K562 (cell line): ENCODE data around the gene KIF18B. TPM values are rescaled to one million over a fixed set of nuclear protein-coding genes. Genes with fewer than 3 reads are reported as not detected.

Experiments used
- ATAC-seq: fragments of 200-7000 bp; cut with Tn5 transposase; 3 replicates; pipeline ENCODE4 v1.9.1; 2020; ENCODE audit warnings: moderate library complexity
- BruUV-seq: library from RNA; stranded (reverse); fragments of 400-500 nt; replicated peaks from 2 replicates; lab custom pipeline; 2021; lab: Mats Ljungman, UMichigan
- CTCF ChIA-PET: fragments of 300-600 bp; formaldehyde crosslinking; extraction: SDS; loops from one replicate; lab custom pipeline; 2021; ENCODE audit warnings: low intra/inter-chr PET ratio; lab: Yijun Ruan, JAX
- POLR2A ChIA-PET: fragments of 300-600, 350-650 bp; sonication (Branson Sonifier 250); formaldehyde crosslinking; extraction: SDS; loops from one replicate; lab custom pipeline; 2021; ENCODE audit warnings: antibody characterized with exemption, inconsistent platforms; lab: Yijun Ruan, JAX
- DNase-seq, 4 experiments: peaks; one replicate each; pipeline versions ENCODE4 v3.0.0 to v3.0.0-alpha.2; 2011 to 2018; ENCODE audit warnings: low spot score in 3 of 4, mixed read lengths in 3 of 4; ENCODE audit errors: extremely low read depth in 1 of 4
- FAIRE-seq: peaks from 2 replicates; lab custom pipeline; 2011; peaks lifted over from hg19 to GRCh38; lab: Jason Lieb, UNC
- H2AFZ ChIP-seq: 2 replicates; pipeline ENCODE4 v1.6.0; 2011; ENCODE audit warnings: low read depth, low read length, control low read depth, inconsistent platforms
- H3K27ac ChIP-seq: fragments of 200-600 bp; 3 replicates; pipeline ENCODE4 v1.8.0; 2011; ENCODE audit warnings: low read depth, mild to moderate bottlenecking, control low read depth, inconsistent platforms, low read length, moderate library complexity, mixed read lengths; ENCODE audit errors: extremely low read depth
- H3K27me3 ChIP-seq, 2 experiments: fragments of 300-600 bp in 1 of 2; 2 replicates in 1 of 2; 3 replicates in 1 of 2; pipeline versions ENCODE4 v1.6.0 to v1.8.0; 2011; ENCODE audit warnings: inconsistent platforms in 2 of 2, low read length in 2 of 2, mild to moderate bottlenecking in 1 of 2, mixed read lengths in 1 of 2, moderate library complexity in 1 of 2; ENCODE audit not compliant: control insufficient read depth in 2 of 2, insufficient read depth in 2 of 2
- H3K36me3 ChIP-seq: fragments of 300-600 bp; 3 replicates; pipeline ENCODE4 v1.8.0; 2011; ENCODE audit warnings: mild to moderate bottlenecking, low read length, inconsistent platforms; ENCODE audit not compliant: control insufficient read depth, insufficient read depth
- H3K4me1 ChIP-seq, 2 experiments: fragments of 200-600 bp in 1 of 2; replicated peaks in 1 of 2; 2 replicates in 1 of 2; 3 replicates in 1 of 2; pipeline versions ENCODE4 v1.5.1 to v1.8.0; 2011; ENCODE audit warnings: inconsistent platforms in 2 of 2, low read length in 2 of 2, mild to moderate bottlenecking in 1 of 2, mixed read lengths in 1 of 2, moderate library complexity in 1 of 2; ENCODE audit not compliant: control insufficient read depth in 2 of 2, insufficient read depth in 2 of 2
- H3K4me2 ChIP-seq: 2 replicates; pipeline ENCODE4 v1.6.1; 2011; ENCODE audit warnings: low read length, control low read depth, inconsistent platforms, mixed read lengths; ENCODE audit not compliant: insufficient read depth
- H3K4me3 ChIP-seq: fragments of 200-600 bp; sonication (generic), shearing (Covaris generic); 2 replicates; pipeline ENCODE4 v1.5.1; 2016; ENCODE audit warnings: control low read depth, inconsistent platforms
- H3K79me2 ChIP-seq: fragments of 200-600 bp; 3 replicates; pipeline ENCODE4 v1.8.0; 2011; ENCODE audit warnings: low read length, inconsistent platforms; ENCODE audit not compliant: control insufficient read depth, insufficient read depth
- H3K9ac ChIP-seq, 2 experiments: 2 replicates each; pipeline versions ENCODE4 v1.6.0 to v1.6.1; 2011; ENCODE audit warnings: low read depth in 2 of 2, low read length in 2 of 2, control low read depth in 1 of 2, inconsistent platforms in 1 of 2, mild to moderate bottlenecking in 1 of 2, mixed read lengths in 1 of 2; ENCODE audit not compliant: insufficient read depth in 1 of 2
- H3K9me1 ChIP-seq: one replicate; pipeline ENCODE4 v1.6.0; 2011; ENCODE audit warnings: inconsistent platforms, mild to moderate bottlenecking, low read length, moderate library complexity; ENCODE audit not compliant: control insufficient read depth, insufficient read depth
- H3K9me3 ChIP-seq: replicated peaks from 2 replicates; pipeline ENCODE4 v1.5.1; 2011; ENCODE audit warnings: low read depth, low read length, inconsistent platforms; ENCODE audit not compliant: control insufficient read depth, insufficient read depth
- H4K20me1 ChIP-seq: replicated peaks from 2 replicates; pipeline ENCODE4 v1.6.1; 2011; ENCODE audit warnings: low read length, inconsistent platforms, mixed read lengths; ENCODE audit not compliant: control insufficient read depth, insufficient read depth
- CC2D1A ChIP-seq: fragments of 450-650 bp; IDR thresholded peaks from 2 replicates; pipeline ENCODE4 v1.6.1; 2017; ENCODE audit warnings: mild to moderate bottlenecking
- KAT8 ChIP-seq: fragments of 450-650 bp; IDR thresholded peaks from 2 replicates; pipeline ENCODE4 v1.6.1; 2016; ENCODE audit warnings: low read depth, mild to moderate bottlenecking
- NEUROD1 ChIP-seq: fragments of 150-350 bp; IDR thresholded peaks from 2 replicates; pipeline ENCODE4 v1.6.1; 2014; ENCODE audit warnings: borderline replicate concordance, low read length, low read depth; ENCODE audit not compliant: partially characterized antibody
- NR1H2 ChIP-seq: sonication (generic); formaldehyde crosslinking; IDR thresholded peaks from 2 replicates; pipeline ENCODE4 v1.4.0; 2020; ENCODE audit warnings: mild to moderate bottlenecking, missing genetic modification reagents
- NR3C1 ChIP-seq: sonication (generic); formaldehyde crosslinking; IDR thresholded peaks from 2 replicates; pipeline ENCODE4 v1.8.1; 2022; ENCODE audit warnings: missing genetic modification reagents
- PHTF2 ChIP-seq: fragments of 250-450 bp; sonication (Bioruptor Pico); IDR thresholded peaks from 2 replicates; pipeline ENCODE4 v1.5.0; 2021; ENCODE audit warnings: mild to moderate bottlenecking
- POLR2G ChIP-seq: fragments of 200-400 bp; formaldehyde crosslinking; IDR thresholded peaks from 2 replicates; pipeline ENCODE4 v1.6.1; 2017; ENCODE audit warnings: low read depth, mild to moderate bottlenecking, antibody characterized with exemption, low read length, moderate library complexity
- RBM25 ChIP-seq: fragments of 200-400 bp; formaldehyde crosslinking; IDR thresholded peaks from 2 replicates; pipeline ENCODE4 v1.6.1; 2018; ENCODE audit warnings: low read length, low read depth, moderate library complexity; ENCODE audit not compliant: severe bottlenecking
- SIN3B ChIP-seq: fragments of 450-650 bp; IDR thresholded peaks from 2 replicates; pipeline ENCODE4 v1.6.1; 2017; ENCODE audit warnings: low read depth, mild to moderate bottlenecking, moderate library complexity
- SNAPC5 ChIP-seq: fragments of 250-450 bp; sonication (Bioruptor Pico); IDR thresholded peaks from 2 replicates; pipeline ENCODE4 v1.8.0; 2021; ENCODE audit warnings: moderate library complexity, mild to moderate bottlenecking, inconsistent platforms
- WGBS: fragments of 100-300 bp; shearing (Covaris generic); methylation state at CpG from one replicate; pipeline ENCODE4 v1.1.6; 2016; ENCODE audit warnings: low coverage, mixed read lengths; ENCODE audit not compliant: insufficient coverage; ENCODE audit errors: missing lambda C conversion rate; 5-methylcytosine and 5-hydroxymethylcytosine counted together
- in situ Hi-C: fragments of 300-500 bp; cut with MboI; formaldehyde crosslinking; loops from 4 replicates; pipeline ENCODE4 v1.15.0; 2018; ENCODE audit warnings: inconsistent platforms, mixed read lengths
- intact Hi-C: fragments of 100-400 bp; cut with micrococcal nuclease; formaldehyde crosslinking; loops from 2 replicates; pipeline ENCODE4 v1.14.2; 2022
- polyA plus RNA-seq, 8 experiments: library from polyadenylated mRNA; depleted of rRNA in 4 of 8; stranded (reverse) in 5 of 8; unstranded in 3 of 8; fragments of >200 nt; fragmentation: Nextera tagmentation in 2 of 8; fragmentation: Illumina TruSeq in 1 of 8; extraction: Ambion mirVana in 2 of 8; extraction: Trizol in 1 of 8; gene quantifications; 2 replicates each; pipeline versions ENCODE4 v1.2.1 to v1.2.3, GENCODE V29; 2011 to 2014; ENCODE audit warnings: inconsistent platforms in 1 of 8, missing spikeins in 1 of 8
- total RNA-seq, 7 experiments: library from RNA; depleted of rRNA in 6 of 7; stranded (reverse); fragments of >200 nt in 6 of 7; fragmentation: Illumina TruSeq in 2 of 7; extraction: Trizol in 2 of 7; gene quantifications; 2 replicates each; pipeline versions ENCODE4 v1.2.1 to v1.2.3, GENCODE V29; 2011 to 2021; ENCODE audit warnings: low replicate concordance in 1 of 7

The KIF18B gene
- total and polyA plus RNA-seq, 9 of the 15 experiments (the other 6 are each of a cell fraction or from before 2014, with no cell fraction given): 2.0 to 42.8 (median 13.2) TPM

GRCh38 chr17:44932787-44933097, 14.8 kb downstream of the KIF18B start:
- 92% methylated on average over 6 of the region's 6 CpGs for WGBS
- DNase-seq (no peak), FAIRE-seq (no peak), ATAC-seq (no peak)
- no peak overlapping the region; a peak in 1 of 4 replicates for H3K9ac ChIP-seq
- peaks cover 0 to 15% of the 10 kb centered on the region in 2 experiments; a peak in 1 of 5 replicates for H3K4me1 ChIP-seq
- H3K4me3 ChIP-seq: no peak overlapping the region
- no peak overlapping the region for H3K27ac ChIP-seq
- peaks cover 5% of the 10 kb centered on the region for H4K20me1 ChIP-seq
- 0 out of 3 replicates have a peak, but pooled peaks cover 2% of the 10 kb centered on the region for H3K79me2 ChIP-seq
- in situ Hi-C loops (no loop called here), intact Hi-C loops (no loop called here)
- POLR2A ChIA-PET: interaction anchor here (0.5 to 1.6 kb wide), 3 partner anchors 11 to 158 kb away, joined by 3 to 4 read pairs (median 4); no protein-coding TSS in a partner anchor
- H3K27me3 ChIP-seq: no peaks in the 10 kb centered on the region
- no peak overlapping the region for H3K4me2 ChIP-seq
- H3K9me3 ChIP-seq: no peaks in the 10 kb centered on the region
- CTCF ChIA-PET: no interaction called here
- BruUV-seq: no TSS peak
- peaks cover 95% of the 10 kb centered on the region for H3K36me3 ChIP-seq
- 0 out of 2 replicates have a peak, but pooled peaks have one; percentile 52 for TF ChIP-seq POLR2G
- TF ChIP-seq SIN3B: no peak
- no peaks in the 10 kb centered on the region for H3K9me1 ChIP-seq
- no peak overlapping the region for H2AFZ ChIP-seq

GRCh38 chr17:44932096-44932786, 15.3 kb downstream of the KIF18B start:
- Histone ChIP-seq H3K9ac (no peak overlapping the region; a peak in 1 of 4 replicates), H3K36me3 (peaks cover 95% of the 10 kb centered on the region), H3K4me3 (no peak overlapping the region), H3K4me1 (peaks cover 0 to 15% of the 10 kb centered on the region in 2 experiments; a peak in 1 of 5 replicates), H3K79me2 (no peaks in the 10 kb centered on the region), H4K20me1 (peaks cover 5% of the 10 kb centered on the region), H3K9me3 (no peaks in the 10 kb centered on the region), H3K27me3 (no peaks in the 10 kb centered on the region), H3K27ac (no peak overlapping the region), H3K4me2 (no peak overlapping the region), H3K9me1 (no peaks in the 10 kb centered on the region), H2AFZ (no peak overlapping the region)
- DNase-seq (no peak), FAIRE-seq (no peak), ATAC-seq (no peak)
- whole genome bisulfite sequencing: 92% methylated on average over 6 of the region's 8 CpGs
- ChIA-PET POLR2A (interaction anchor here (0.5 to 2.1 kb wide), 8 partner anchors 8 to 217 kb away, joined by 3 to 9 read pairs (median 4); partner anchors contain the start of gene GFAP), CTCF (no interaction called here)
- in situ Hi-C loops (no loop called here), intact Hi-C loops (no loop called here)
- BruUV-seq: no TSS peak
- TF ChIP-seq SNAPC5 (CRISPR knock-in tag) (no peak), NEUROD1 (no peak), CC2D1A (no peak), KAT8 (no peak), RBM25 (no peak), NR3C1 (no peak), NR1H2 (CRISPR knock-in tag) (no peak), PHTF2 (CRISPR knock-in tag) (no peak)
